Breast epithelium (tissue), 4 donors: Measurements from ENCODE around the gene SLC22A12. TPM values are rescaled to one million over a fixed set of nuclear protein-coding genes. Genes with fewer than 3 reads are reported as not detected.
"Not testable (repeated sequence)": the region's sequence is repeated elsewhere in the genome, so short reads cannot be mapped to it uniquely, and the experiment has no call there.

ENCODE experiments used
- DNase-seq, 2 donors: peaks; one replicate each; pipeline ENCODE4 v3.0.0-alpha.2; 2019; ENCODE audit warnings: low spot score in 2 of 2
- H3K27ac ChIP-seq, 2 donors: fragments of 200-600 bp; sonication (generic) in 1 of 2; one replicate each; pipeline ENCODE4 v1.5.1; 2016 to 2019; ENCODE audit warnings: mild to moderate bottlenecking in 1 of 2
- H3K27me3 ChIP-seq, 2 donors: fragments of 200-600 bp; sonication (generic) in 1 of 2; one replicate each; pipeline versions ENCODE4 v1.5.1 to v1.6.0; 2017 to 2019; ENCODE audit warnings: control low read depth in 1 of 2, mild to moderate bottlenecking in 1 of 2
- H3K36me3 ChIP-seq: fragments of 200-600 bp; one replicate; pipeline ENCODE4 v1.5.1; 2019
- H3K4me1 ChIP-seq, 2 donors: fragments of 200-600 bp; sonication (generic); one replicate each; pipeline ENCODE4 v1.5.1; 2016 to 2019; ENCODE audit warnings: control low read depth in 1 of 2
- H3K4me3 ChIP-seq, 3 donors: fragments of 200-600 bp; sonication (generic); 1 replicate in 2 of 3; 2 replicates in 1 of 3; pipeline ENCODE4 v1.5.1; 2016 to 2019; ENCODE audit warnings: mild to moderate bottlenecking in 3 of 3, moderate library complexity in 2 of 3
- H3K9me3 ChIP-seq, 2 donors: fragments of 200-600 bp; sonication (generic) in 1 of 2; one replicate each; pipeline ENCODE4 v1.5.1; 2016 to 2019; ENCODE audit warnings: control low read depth in 1 of 2
- CTCF ChIP-seq, 3 donors: fragments of 450-650 bp; IDR thresholded peaks; one replicate each; pipeline ENCODE4 v1.5.1; 2016 to 2017; ENCODE audit warnings: antibody characterized with exemption in 3 of 3, mild to moderate bottlenecking in 3 of 3, moderate library complexity in 3 of 3
- POLR2A ChIP-seq: fragments of 450-650 bp; IDR thresholded peaks from one replicate; pipeline ENCODE4 v1.6.1; 2016; ENCODE audit warnings: antibody characterized with exemption, mild to moderate bottlenecking, moderate library complexity
- POLR2AphosphoS5 ChIP-seq, 3 donors: sonication (generic); formaldehyde crosslinking; IDR thresholded peaks; one replicate each; pipeline ENCODE4 v1.6.1; 2017; ENCODE audit warnings: antibody characterized with exemption in 3 of 3
- intact Hi-C: fragments of 100-400 bp; cut with DNase I; formaldehyde crosslinking; loops from one replicate; pipeline ENCODE4 v1.15.1; 2023; ENCODE audit warnings: low total_unique reads
- total RNA-seq, 3 donors: library from RNA; depleted of rRNA; stranded (reverse); fragments of >200 nt; gene quantifications; one replicate each; pipeline ENCODE4 v1.1.0, GENCODE V29; 2016

SLC22A12 gene
- total RNA-seq, 3 donors from 2014 or later: not detected

GRCh38 chr11:64593156-64594105 lies 2.4 kb downstream of the SLC22A12 start:
- Histone ChIP-seq H3K4me3 (no peak overlapping the region), H3K4me1 (no peaks in the 10 kb centered on the region), H3K27ac (no peak overlapping the region), H3K27me3 (no peaks in the 10 kb centered on the region), H3K9me3 (peaks cover 0 to 4% of the 10 kb centered on the region in 2 donors), H3K36me3 (no peaks in the 10 kb centered on the region)
- intact Hi-C loops: no loop called here
- TF ChIP-seq POLR2A (no peak), POLR2AphosphoS5 (IDR thresholded peaks at IDR 0.05) (no peak), CTCF (IDR thresholded peaks at IDR 0.05) (no peak)
- no peak for DNase-seq

- no peak for TF ChIP-seq POLR2A
- TF ChIP-seq POLR2AphosphoS5 (IDR thresholded peaks at IDR 0.05): no peak
- no peak for TF ChIP-seq CTCF (IDR thresholded peaks at IDR 0.05)
- no peaks in the 10 kb centered on the region for H3K27me3 ChIP-seq
- no peaks in the 10 kb centered on the region for H3K4me1 ChIP-seq
- H3K36me3 ChIP-seq: no peaks in the 10 kb centered on the region
- intact Hi-C loops: no loop called here
- no peak overlapping the region for H3K4me3 ChIP-seq
- H3K27ac ChIP-seq: no peak overlapping the region
- no peak for DNase-seq
- peaks cover 0 to under 1% of the 10 kb centered on the region in 2 donors for H3K9me3 ChIP-seq
These were observed 3.3 kb downstream of the SLC22A12 start for GRCh38 chr11:64594159-64594939.

GRCh38 chr11:64595922-64596321 lies 4.9 kb downstream of the SLC22A12 start:
- H3K36me3 ChIP-seq, intact Hi-C loops, DNase-seq, H3K27ac ChIP-seq, H3K4me3 ChIP-seq, H3K9me3 ChIP-seq, H3K27me3 ChIP-seq, H3K4me1 ChIP-seq: not testable (repeated sequence)

- H3K4me1 ChIP-seq: no peaks in the 10 kb centered on the region
- H3K36me3 ChIP-seq: no peaks in the 10 kb centered on the region
- intact Hi-C loops: no loop called here
- no peak for DNase-seq
- H3K4me3 ChIP-seq: no peak overlapping the region
- H3K9me3 ChIP-seq: no peaks in the 10 kb centered on the region
- no peak overlapping the region for H3K27ac ChIP-seq
- no peak for TF ChIP-seq POLR2AphosphoS5 (IDR thresholded peaks at IDR 0.05)
- TF ChIP-seq POLR2A: no peak
- TF ChIP-seq CTCF (IDR thresholded peaks at IDR 0.05): no peak
- no peaks in the 10 kb centered on the region for H3K27me3 ChIP-seq
These were observed 6.7 kb downstream of the SLC22A12 start for GRCh38 chr11:64597671-64598101.

DNA sequence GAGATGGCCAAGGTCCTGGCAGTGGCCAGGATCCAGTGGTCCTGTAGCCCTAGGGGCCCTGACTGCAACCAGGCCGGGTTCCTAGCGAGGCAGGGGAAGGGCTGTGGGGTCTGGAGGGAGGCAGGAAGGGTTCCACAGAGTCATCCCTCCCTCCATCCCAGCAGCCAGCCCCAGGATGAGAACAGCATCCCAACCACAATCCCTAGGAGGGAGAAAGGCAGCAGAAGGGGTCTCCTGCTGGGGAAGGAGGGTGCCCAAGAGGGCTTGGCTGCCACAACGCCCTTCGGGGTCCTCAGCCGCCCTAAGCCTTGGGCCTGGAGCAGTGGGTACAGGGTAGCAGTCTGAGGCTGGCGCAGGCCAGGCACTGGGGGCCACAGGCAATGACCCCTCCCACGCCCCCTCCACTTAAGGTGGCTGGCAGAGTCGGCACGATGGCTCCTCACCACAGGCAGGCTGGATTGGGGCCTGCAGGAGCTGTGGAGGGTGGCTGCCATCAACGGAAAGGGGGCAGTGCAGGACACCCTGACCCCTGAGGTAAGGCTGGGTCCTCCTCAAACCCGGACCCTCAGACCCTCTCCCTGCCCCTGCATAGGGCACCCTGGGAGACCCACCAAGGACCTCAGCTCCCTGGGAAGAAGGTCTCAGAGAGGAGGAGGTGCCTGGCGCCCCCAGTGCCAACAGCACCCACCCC lies 7.2 kb downstream of the SLC22A12 start:
- TF ChIP-seq CTCF (IDR thresholded peaks at IDR 0.05): no peak
- no peak for TF ChIP-seq POLR2A
- TF ChIP-seq POLR2AphosphoS5 (IDR thresholded peaks at IDR 0.05): no peak
- no peaks in the 10 kb centered on the region for H3K9me3 ChIP-seq
- intact Hi-C loops: no loop called here

More for the DNA sequence above, 7.2 kb downstream of the SLC22A12 start:
- H3K4me3 ChIP-seq: no peak overlapping the region
- no peak overlapping the region for H3K27ac ChIP-seq
- DNase-seq: no peak
- no peaks in the 10 kb centered on the region for H3K27me3 ChIP-seq
- H3K36me3 ChIP-seq: no peaks in the 10 kb centered on the region
- no peaks in the 10 kb centered on the region for H3K4me1 ChIP-seq
